H7 (cell line): ENCODE data around the gene DUSP12. TPM values are rescaled to one million over a fixed set of nuclear protein-coding genes. Genes with fewer than 3 reads are reported as not detected.
"Not testable (repeated sequence)": the region's sequence is repeated elsewhere in the genome, so short reads cannot be mapped to it uniquely, and the experiment has no call there.

Experiments
- DNase-seq: peaks from one replicate; pipeline ENCODE4 v3.0.0; 2012
- H3K27me3 ChIP-seq: 2 replicates; pipeline ENCODE4 v1.6.0; 2011; ENCODE audit warnings: mild to moderate bottlenecking, low read length; ENCODE audit not compliant: control insufficient read depth, insufficient read depth
- H3K36me3 ChIP-seq: replicated peaks from 2 replicates; pipeline ENCODE4 v1.5.1; 2011; ENCODE audit warnings: low read length; ENCODE audit not compliant: control insufficient read depth, insufficient read depth
- H3K4me3 ChIP-seq: 2 replicates; pipeline ENCODE4 v1.5.1; 2011; ENCODE audit warnings: low read depth, mild to moderate bottlenecking, control low read depth, low read length, moderate library complexity; ENCODE audit not compliant: insufficient read depth
- total RNA-seq: library from RNA; depleted of rRNA; stranded (reverse); fragments of >200 nt; shearing (Covaris generic); gene quantifications from 2 replicates; pipeline ENCODE4 v1.2.3, GENCODE V29; 2014

The DUSP12 gene
- total RNA-seq, 1 experiment from 2014 or later: 38.1 TPM

GRCh38 chr1:161736335-161736969 is 13.1 kb upstream of the DUSP12 start:
- Histone ChIP-seq H3K27me3 (peaks cover 2% of the 10 kb centered on the region), H3K36me3 (no peaks in the 10 kb centered on the region), H3K4me3 (no peak overlapping the region)
- no peak for DNase-seq

GRCh38 chr1:161737625-161738024 is 12.0 kb upstream of the DUSP12 start:
- H3K27me3 ChIP-seq: peaks cover 2% of the 10 kb centered on the region
- no peak overlapping the region for H3K4me3 ChIP-seq
- no peaks in the 10 kb centered on the region for H3K36me3 ChIP-seq
- no peak for DNase-seq

DNA sequence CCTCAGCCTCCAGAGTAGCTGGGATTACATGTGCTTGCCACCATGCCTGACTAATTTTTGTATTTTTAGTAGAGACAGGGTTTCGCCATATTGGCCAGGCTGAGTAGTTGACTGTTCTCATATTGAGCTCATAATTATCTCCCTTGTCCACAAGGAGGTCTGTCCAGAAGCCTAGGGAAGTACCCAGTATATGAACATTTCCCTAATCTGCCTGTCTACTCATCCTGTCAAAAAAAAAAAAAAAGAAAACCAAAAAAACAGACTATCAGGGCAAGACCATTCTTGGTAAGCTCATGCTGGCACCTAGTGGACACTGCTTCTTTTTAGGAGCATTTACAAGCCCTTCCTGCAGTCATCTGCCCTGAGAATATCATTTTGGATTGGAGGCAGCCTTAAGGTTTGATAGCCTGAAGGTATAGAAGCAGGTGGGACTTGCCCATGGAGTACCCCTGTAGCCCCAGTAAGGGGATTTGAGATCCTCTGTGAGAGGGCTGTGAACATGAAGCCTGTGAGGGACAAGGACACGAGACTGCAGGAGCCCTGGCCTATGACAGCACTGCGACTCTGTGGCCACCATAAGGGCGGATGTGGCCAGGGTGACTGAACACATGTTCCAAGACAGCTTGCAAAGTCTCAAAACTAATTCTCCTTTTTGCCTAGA is 10.8 kb upstream of the DUSP12 start:
- no peaks in the 10 kb centered on the region for H3K36me3 ChIP-seq
- no peak for DNase-seq
- peaks cover 2% of the 10 kb centered on the region for H3K27me3 ChIP-seq
- H3K4me3 ChIP-seq: no peak overlapping the region

DNA sequence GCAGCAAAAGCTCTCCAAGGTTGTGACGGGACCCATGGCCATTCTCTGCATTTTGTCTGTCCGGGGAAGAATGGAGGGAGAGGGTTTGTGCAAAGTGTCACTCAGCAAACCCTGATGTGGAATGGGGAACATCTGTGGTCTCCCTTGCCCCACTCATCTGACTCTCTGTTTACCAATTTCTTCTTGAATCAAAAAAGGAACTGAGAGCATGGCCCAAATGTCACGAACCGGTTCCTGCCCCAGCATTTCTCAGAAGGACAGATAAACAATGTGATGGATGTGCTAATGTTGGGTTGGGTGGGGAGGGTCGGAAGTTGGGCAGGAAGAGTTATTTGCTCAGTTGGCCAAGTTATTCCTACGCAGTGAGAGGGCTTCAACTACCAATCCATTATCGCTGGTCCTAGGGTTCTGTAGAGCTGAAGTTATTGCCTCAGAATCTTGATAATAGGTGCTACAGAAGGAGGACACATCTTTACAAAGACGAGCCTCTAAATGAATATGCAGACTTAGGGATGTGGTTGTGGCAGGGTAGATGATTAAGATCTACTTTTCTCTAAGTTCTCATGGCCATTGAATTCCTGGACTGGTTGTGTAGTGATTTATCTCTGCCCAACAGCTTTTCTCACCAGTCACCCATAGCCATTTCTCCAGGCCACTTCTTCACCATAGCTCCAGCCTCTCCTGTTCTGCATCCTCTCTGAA is 9.6 kb upstream of the DUSP12 start:
- DNase-seq: no peak
- H3K4me3 ChIP-seq: no peak overlapping the region
- no peaks in the 10 kb centered on the region for H3K36me3 ChIP-seq
- peaks cover 2% of the 10 kb centered on the region for H3K27me3 ChIP-seq

DNA sequence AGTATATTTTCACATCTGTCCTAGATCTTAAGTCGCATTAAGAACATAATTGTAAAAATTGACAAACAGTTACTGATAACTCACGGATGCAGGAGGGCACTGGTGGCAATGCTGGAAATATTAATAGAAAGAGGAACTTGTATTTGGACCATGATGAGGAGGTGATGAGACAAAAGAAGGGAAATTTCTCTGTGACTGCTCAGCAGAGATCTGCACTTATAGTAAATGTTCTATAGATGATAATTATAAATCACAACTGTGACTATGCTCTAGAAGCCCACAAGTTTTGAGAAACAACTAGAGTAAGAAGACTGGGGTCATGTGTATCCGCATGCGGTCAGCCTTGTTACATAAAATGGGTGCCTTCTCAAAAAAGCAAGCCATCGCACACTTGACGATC is 8.7 kb upstream of the DUSP12 start:
- H3K4me3 ChIP-seq: no peak overlapping the region
- H3K36me3 ChIP-seq: no peaks in the 10 kb centered on the region
- no peak for DNase-seq
- peaks cover 2% of the 10 kb centered on the region for H3K27me3 ChIP-seq

GRCh38 chr1:161743231-161743630 is 6.4 kb upstream of the DUSP12 start:
- Histone ChIP-seq H3K27me3 (peaks cover 2% of the 10 kb centered on the region; the same call in 1 of the 2 replicates), H3K4me3 (no peak overlapping the region), H3K36me3 (no peaks in the 10 kb centered on the region)
- no peak for DNase-seq

DNA sequence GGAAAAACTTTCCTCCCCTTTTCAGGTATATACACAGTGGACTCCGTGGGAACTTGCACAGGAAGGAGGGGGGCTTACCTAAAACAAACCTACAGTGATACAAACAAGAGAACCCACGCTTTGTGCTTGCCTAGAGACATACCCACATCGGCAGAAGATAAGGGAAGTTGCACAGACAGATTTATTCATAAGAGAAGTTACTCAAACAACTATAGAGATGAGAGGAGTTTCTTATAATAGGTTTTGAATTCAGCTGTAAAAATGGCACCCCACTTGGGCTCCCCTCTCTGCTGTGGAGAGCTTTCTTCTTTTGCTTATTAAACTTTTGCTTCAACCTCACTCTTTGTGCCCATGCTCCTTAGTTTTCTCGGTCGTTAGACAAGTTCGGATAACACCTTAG is 1.8 kb upstream of the DUSP12 start:
- H3K27me3 ChIP-seq: peaks cover 5% of the 10 kb centered on the region; the same call in 1 of the 2 replicates
- H3K36me3 ChIP-seq: peaks cover 5% of the 10 kb centered on the region
- no peak overlapping the region for H3K4me3 ChIP-seq
- no peak for DNase-seq

DNA sequence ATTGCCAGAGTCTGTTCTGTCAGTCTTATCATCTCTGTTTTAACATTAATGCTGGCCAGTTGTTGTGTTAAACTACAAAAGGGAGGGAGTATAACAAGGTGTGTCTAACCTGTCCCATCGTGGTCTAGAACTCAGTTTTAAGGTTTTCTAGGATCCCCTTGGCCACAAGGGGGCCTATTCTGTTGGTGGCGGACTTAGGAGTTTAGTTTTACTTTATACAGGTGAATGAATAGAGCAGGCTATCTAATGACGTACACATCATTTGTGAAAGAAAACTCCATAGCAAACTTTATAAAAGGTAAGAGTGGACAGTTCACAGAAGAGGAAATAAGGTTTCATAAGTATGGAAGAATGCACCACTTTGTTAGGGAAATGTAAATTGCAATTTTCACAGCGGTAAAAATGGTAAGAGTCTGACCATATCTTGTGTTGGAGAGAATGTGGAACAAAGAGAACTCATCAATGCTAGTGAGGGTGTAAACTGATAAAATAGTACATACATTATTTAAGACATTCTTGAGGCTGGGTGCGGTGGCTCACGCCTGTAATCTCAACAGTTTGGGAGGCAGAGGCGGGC is 14.0 kb downstream of the DUSP12 start:
- no peaks in the 10 kb centered on the region for H3K27me3 ChIP-seq
- no peak overlapping the region for H3K4me3 ChIP-seq
- DNase-seq: peak; percentile 53
- H3K36me3 ChIP-seq: no peaks in the 10 kb centered on the region

DNA sequence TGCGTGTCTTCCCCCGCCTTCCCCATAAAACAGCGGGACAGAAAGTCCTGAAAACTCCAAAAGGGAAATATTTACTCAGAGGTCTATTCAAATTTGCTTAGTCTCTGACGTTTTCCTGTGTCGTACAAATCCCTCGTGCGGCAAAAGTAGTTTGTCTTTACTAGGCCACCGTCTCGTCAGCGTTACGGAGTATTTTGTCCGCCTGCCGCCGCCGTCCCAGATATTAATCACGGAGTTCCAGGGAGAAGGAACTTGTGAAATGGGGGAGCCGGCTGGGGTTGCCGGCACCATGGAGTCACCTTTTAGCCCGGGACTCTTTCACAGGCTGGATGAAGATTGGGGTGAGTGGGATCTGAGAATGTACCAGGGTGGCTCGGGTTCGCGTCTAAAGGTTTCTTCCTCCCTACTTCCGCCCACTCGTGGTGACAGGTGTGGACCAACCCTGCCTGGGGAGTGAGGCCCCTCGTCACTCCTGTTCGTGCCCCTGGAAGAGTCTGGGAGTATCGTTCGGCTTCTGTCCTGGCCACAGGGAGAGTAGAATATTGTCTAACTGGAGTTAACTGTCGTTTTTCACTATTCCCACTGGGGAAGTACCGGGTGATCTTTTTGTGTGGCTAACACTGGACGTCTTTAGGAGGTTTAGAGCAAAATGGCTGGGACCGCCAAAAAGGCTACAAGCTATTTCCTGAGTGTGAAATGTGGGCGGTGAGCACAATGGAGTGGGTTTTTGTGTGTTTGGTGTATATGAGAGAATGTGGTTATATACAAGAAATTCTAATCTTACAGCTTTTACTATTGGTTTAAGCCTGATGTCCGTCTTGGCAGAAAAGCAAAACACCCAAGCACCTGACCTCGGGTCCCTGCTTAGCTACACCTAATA is 16.8 kb downstream of the DUSP12 start, which contains the start of gene ATF6:
Gene ATF6, plus strand, starts transcription at position 219 of the 880 bp plus-strand sequence. Its CDS starts 41 bp downstream, at position 260.
- H3K4me3 ChIP-seq: peak within 1 kb of the TSS; percentile 98
- peak; percentile 53 for DNase-seq
- no peaks in the 10 kb centered on the region for H3K27me3 ChIP-seq
- H3K36me3 ChIP-seq: no peaks in the 10 kb centered on the region

DNA sequence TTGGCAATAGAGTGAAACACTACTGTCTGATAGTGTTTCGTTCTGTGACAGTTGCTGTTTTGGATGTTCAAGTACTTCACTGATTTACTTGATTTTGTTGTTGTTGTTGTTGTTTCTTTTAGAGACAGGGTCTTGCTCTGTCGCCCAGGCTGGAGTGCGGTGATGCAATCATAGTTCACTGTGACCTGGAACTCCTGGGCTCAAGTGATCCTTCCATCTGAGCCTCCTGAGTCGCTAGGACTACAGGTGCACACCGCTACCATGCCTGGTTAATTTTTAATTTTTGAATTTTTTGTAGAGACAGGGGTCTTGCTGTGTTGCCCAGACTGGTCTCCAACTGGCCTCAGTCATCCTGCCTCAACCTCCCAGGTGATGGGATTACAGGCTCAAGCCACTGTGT is 18.9 kb downstream of the DUSP12 start:
- H3K27me3 ChIP-seq: no peaks in the 10 kb centered on the region
- H3K4me3 ChIP-seq: no peak overlapping the region
- DNase-seq: no peak
- H3K36me3 ChIP-seq: no peaks in the 10 kb centered on the region

GRCh38 chr1:161768986-161769672 is 19.5 kb downstream of the DUSP12 start:
- no peak for DNase-seq
- Histone ChIP-seq H3K36me3 (no peaks in the 10 kb centered on the region), H3K4me3 (no peak overlapping the region), H3K27me3 (no peaks in the 10 kb centered on the region)

GRCh38 chr1:161769673-161770045 is 20.1 kb downstream of the DUSP12 start:
- DNase-seq, H3K36me3 ChIP-seq, H3K4me3 ChIP-seq, H3K27me3 ChIP-seq: not testable (repeated sequence)

DNA sequence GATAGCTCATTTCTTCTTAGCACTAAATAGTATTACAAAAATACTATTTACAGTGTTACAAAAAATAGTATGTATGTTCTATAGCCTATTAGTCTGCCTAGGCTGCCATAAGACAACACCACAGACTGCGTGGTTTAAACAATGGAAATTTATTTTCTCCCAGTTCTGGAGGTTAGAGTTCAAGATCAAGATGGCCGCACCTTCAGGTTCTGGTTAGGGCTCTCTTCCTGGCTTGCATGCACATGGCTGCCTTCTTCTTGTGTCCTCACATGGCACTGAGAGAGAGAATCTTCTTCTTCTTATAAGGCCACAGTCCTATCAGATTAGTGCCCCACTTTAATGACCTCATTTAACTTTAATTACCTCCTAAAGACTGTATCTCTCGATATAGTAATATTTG is 20.7 kb downstream of the DUSP12 start:
- no peak for DNase-seq
- Histone ChIP-seq H3K4me3 (no peak overlapping the region), H3K27me3 (no peaks in the 10 kb centered on the region), H3K36me3 (no peaks in the 10 kb centered on the region)

- no peak for DNase-seq
- no peaks in the 10 kb centered on the region for H3K36me3 ChIP-seq
These were observed 21.6 kb downstream of the DUSP12 start for GRCh38 chr1:161771161-161771560.

More at GRCh38 chr1:161771161-161771560, 21.6 kb downstream of the DUSP12 start:
- Histone ChIP-seq H3K4me3 (no peak overlapping the region), H3K27me3 (no peaks in the 10 kb centered on the region)
